IPS-NIHi7 (cell line): ENCODE measurements around the gene TPPP2.
A peak's percentile ranks its signal among the peaks of the same experiment; 100 is the strongest.
"Not testable (repeated sequence)": the region's sequence is repeated elsewhere in the genome, so short reads cannot be mapped to it uniquely, and the experiment has no call there.

Source experiments
- DNase-seq: peaks from one replicate; pipeline ENCODE4 v3.0.0; 2012; ENCODE audit warnings: mixed read lengths; ENCODE audit errors: extremely low spot score

Gene TPPP2

DNA sequence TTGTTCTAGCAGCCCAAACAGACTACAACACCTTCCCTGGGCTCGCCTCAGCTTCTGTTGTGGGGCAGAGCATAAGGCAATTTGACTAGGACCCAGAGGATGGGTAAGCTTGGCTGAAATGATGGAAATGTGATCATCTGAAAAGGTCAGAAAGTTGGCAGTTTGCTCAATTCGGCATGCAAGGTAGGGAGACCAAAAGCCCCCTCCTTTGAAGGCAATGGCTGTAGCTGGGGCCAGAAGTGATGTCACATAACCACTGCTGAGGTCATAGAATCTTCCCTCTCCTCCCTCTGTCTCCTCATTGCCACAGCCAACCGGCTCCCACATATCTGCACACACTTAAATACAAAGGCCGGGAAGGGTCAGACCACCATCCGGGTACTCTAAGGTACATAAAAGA, at the start of gene TPPP2:
TSS of gene TPPP2 (plus strand) at position 301 of the 400 bp plus-strand sequence. CDS start 365 bp downstream, outside the sequence.
- no peak for DNase-seq

DNA sequence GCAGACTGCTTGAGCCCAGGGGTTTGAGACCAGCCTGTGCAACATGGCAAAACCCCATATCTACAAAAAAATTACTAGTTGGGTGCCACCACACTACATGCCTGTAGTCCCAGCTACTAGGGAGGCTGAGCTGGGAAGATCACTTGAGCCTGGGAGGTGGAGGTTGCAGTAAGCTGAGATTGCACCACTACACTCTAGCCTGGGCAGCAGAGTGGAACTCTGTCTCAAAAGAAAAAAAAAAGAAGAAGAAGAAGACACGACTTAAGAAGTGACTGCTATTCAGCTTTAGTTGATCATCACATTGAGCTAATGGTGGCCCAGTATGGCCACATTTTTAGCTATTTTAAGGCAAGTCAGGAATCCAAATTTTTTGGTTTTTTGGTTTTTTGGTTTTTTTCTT, 49.1 kb upstream of the TPPP2 start:
- no peak for DNase-seq

GRCh38 chr14:20982646-20983369, 47.2 kb upstream of the TPPP2 start:
- no peak for DNase-seq

DNA sequence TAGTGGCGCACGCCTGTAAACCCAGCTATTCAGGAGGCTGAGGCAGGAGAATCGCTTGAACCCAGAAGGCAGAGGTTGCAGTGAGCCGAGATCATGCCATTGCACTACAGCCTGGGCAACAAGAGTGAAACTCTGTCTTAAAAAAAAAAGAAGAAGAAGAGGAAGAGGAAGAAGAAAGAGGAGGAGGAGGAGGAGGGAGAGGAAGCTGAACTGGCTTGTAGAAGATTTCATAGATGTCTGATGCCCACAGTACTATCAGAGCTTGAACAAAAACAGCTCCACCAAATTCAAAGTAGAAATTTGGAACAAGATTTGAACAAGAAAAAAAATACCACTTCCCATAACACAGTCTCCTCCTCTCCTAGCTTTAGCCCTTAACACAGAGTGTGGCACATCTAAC, 44.4 kb upstream of the TPPP2 start:
- DNase-seq, result not testable (repeated sequence)

GRCh38 chr14:20986811-20987210, 43.2 kb upstream of the TPPP2 start:
- DNase-seq, result no peak

- DNase-seq, result no peak
Observed at GRCh38 chr14:20988717-20989470, 41.1 kb upstream of the TPPP2 start.

- no peak for DNase-seq
Observed at GRCh38 chr14:20989471-20989786, 40.6 kb upstream of the TPPP2 start.

- peak; percentile 93 for DNase-seq
Observed at GRCh38 chr14:20989787-20990600, 40.0 kb upstream of the TPPP2 start, which contains the start of gene METTL17. TSS of gene METTL17 (plus strand) at chr14:20989980. CDS start at chr14:20990003, 23 bp downstream.

DNA sequence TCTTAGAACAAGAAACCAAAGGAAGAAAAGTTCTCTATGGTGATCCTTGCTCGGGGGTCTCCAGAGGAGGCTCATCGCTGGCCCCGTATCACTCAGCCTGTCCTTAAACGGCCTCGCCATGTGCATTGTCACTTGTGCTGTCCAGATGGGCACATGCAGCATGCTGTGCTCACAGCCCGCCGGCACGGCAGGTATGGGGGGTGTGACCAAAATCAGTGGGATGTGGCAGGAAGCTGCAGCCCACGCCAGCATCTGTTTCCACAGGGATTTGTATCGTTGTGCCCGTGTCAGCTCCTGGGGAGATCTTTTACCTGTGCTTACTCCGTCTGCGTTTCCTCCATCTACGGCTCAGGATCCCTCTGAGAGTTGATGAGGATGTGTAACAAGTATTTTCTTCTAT, 33.5 kb upstream of the TPPP2 start:
- no peak for DNase-seq

- no peak for DNase-seq
Observed at GRCh38 chr14:20997115-20997514, 32.9 kb upstream of the TPPP2 start.

DNA sequence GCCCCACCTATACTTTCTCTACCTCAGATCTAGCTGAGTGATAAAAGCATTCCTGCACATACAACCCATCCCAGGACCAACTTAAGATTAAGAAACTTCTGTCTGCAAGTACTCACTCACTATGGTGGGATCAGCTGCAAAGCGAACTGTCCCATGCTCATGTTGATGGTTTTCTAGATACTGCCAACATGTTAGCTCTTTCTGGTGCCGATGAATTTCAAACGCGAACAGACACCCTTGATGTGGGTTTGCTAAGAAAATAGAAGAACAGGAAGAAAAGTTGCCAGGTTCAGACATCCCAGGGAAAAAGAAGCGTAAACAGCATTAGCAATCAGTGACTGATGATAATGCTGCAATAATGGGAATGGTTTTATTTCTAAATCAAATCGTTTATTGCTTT, 32.5 kb upstream of the TPPP2 start:
- DNase-seq, result no peak

DNA sequence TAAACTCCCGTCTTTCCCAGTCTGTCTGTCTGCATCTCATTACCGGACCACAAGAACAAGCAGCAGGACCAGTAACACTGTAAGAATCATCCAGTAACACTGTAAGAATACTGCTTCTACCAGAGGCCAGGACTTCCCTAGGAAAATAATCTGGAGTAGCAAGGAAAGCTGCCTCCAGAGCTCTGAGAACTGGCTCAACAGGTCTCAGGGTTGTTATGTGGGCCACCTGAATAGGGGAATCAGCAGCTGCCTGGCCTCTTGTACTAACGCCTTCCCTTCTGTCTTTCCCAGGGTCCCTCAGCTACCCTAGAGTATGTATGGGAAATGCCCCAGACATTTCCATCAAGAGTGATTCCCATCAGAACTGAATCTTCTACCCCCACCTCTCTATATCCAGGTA, 31.9 kb upstream of the TPPP2 start:
- no peak for DNase-seq

GRCh38 chr14:20998674-20999366, 31.2 kb upstream of the TPPP2 start, which contains the start of gene SLC39A2:
TSS of gene SLC39A2 (plus strand) at chr14:20999293. CDS start at chr14:20999447, 154 bp downstream.
- peak; percentile 76 for DNase-seq

DNA sequence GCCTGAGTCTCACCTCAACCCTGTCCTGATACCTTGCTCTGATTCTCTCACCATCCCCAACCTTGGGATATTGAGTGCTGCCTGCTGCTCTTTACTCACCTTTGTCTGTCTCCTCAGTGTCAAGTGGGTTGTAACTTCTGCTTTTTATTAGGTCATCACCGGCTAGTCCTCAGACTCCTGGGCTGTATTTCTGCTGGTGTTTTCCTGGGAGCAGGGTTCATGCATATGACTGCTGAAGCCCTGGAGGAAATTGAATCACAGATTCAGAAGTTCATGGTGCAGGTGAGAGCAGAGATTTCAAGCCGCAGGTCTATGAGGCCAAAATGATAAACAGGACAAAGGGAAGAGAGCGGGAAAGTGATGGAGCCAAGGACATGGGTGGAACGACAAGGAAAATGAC, 30.4 kb upstream of the TPPP2 start:
- no peak for DNase-seq

DNA sequence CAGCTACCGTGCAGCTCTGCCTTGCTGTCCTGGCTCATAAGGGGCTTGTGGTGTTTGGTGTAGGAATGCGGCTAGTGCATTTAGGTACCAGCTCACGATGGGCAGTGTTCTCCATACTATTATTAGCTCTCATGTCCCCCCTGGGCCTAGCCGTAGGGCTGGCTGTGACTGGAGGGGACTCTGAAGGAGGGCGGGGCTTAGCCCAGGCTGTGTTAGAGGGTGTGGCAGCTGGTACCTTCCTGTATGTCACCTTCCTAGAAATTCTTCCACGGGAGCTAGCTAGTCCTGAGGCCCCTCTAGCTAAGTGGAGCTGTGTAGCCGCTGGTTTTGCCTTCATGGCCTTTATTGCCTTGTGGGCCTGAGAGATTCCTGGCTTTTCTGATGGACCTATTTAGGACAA, 28.8 kb upstream of the TPPP2 start:
- DNase-seq, result no peak

GRCh38 chr14:21003788-21004346, 26.1 kb upstream of the TPPP2 start:
- no peak for DNase-seq

DNA sequence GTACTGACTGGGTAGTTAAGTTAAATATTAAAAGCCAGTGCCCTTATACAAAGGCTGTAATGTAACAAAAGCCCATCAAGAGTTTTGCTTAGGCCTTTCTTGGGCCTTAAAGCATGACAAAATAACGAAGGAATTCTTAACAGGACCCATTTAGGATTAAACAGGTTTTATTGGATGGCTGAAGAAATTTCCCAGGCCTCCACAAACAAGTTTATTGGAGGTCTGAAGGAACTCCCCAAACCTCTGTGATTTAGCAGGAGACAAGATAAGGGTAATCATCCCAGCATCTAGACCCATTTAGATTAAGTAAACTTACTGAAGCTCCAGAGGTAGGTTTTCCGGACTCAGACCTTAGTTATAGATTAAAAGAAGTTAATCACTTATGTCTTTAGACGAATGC, 20.3 kb upstream of the TPPP2 start:
- not testable (repeated sequence) for DNase-seq

GRCh38 chr14:21011136-21011535, 18.9 kb upstream of the TPPP2 start:
- no peak for DNase-seq

DNA sequence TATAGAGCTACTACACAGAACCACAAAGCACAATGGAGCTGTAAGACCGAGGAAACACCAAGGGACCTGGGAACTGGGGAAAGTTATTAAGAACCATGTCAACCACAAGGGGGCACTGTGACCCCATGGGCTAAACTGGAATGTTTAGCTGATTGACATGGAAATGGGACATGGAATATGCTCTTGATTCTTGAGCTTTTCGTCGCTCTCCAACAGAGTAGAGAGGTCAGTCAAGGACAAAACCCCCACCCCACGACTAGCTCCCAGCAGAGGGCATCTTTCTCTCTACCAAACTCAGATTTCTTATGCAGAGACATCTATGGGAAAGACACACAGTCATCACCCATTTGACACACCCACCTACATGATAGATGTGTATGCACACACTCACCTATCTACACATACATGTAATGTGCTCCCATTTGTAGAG, 15.2 kb upstream of the TPPP2 start:
- peak; percentile 83 for DNase-seq

DNA sequence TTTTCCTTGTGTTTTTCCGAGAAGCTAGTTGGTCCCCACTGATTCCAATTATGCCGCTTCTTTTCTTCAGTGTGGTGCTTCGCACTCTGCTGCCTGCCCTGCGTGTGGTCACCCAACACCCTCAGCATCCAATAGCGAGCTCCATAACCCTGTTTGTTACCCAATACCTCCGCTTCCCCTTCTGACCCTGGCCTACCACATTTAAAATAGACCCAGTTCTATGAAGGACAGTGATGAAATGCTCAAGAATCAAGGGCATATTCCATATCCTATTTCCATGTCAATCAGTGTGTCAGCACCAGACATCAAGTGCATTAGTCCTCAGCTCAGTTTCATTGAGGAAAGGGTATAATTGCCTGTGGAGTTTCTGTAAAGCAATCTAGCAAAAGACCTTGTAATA, 14.7 kb upstream of the TPPP2 start:
- DNase-seq, result no peak
